GM12878 (cell line): ENCODE results near the gene SNRPD3. TPM values are rescaled to one million over a fixed set of nuclear protein-coding genes. Genes with fewer than 3 reads are reported as not detected.

Experiments used
- EED ChIP-seq: sonication (generic); IDR thresholded peaks from 2 replicates; pipeline ENCODE4 v1.6.1; 2016; ENCODE audit warnings: antibody characterized with exemption, low read depth
- ELK1 ChIP-seq: IDR thresholded peaks from 2 replicates; pipeline ENCODE4 v1.6.1; 2012; ENCODE audit warnings: low read depth, low read length, improper control_type of control experiment
- JUND ChIP-seq: IDR thresholded peaks from 2 replicates; pipeline ENCODE4 v1.6.1; 2012; ENCODE audit warnings: low read depth, mild to moderate bottlenecking, low read length, improper control_type of control experiment, moderate library complexity
- KDM1A ChIP-seq: fragments of 200-600 bp; sonication (generic); IDR thresholded peaks from 2 replicates; pipeline ENCODE4 v1.6.1; 2016; ENCODE audit warnings: borderline replicate concordance
- MXI1 ChIP-seq: fragments of 150-350 bp; IDR thresholded peaks from 2 replicates; pipeline ENCODE4 v1.6.1; 2011; ENCODE audit warnings: low read depth, mild to moderate bottlenecking, inconsistent platforms, low read length, improper control_type of control experiment
- MYB ChIP-seq: fragments of 150-350 bp; IDR thresholded peaks from 2 replicates; pipeline ENCODE4 v1.6.1; 2014; ENCODE audit warnings: mild to moderate bottlenecking, low read depth, low read length, borderline replicate concordance
- NFXL1 ChIP-seq: fragments of 450-650 bp; IDR thresholded peaks from 2 replicates; pipeline ENCODE4 v1.6.1; 2017; ENCODE audit warnings: antibody characterized with exemption, mild to moderate bottlenecking, borderline replicate concordance
- NR2C1 ChIP-seq: fragments of 450-650 bp; IDR thresholded peaks from 2 replicates; pipeline ENCODE4 v1.6.1; 2017; ENCODE audit warnings: antibody characterized with exemption, mild to moderate bottlenecking, moderate library complexity
- PRDM15 ChIP-seq: fragments of 450-650 bp; formaldehyde crosslinking; IDR thresholded peaks from 2 replicates; pipeline ENCODE4 v1.4.0; 2020; ENCODE audit warnings: mild to moderate bottlenecking, moderate library complexity
- SMARCA5 ChIP-seq: fragments of 450-650 bp; IDR thresholded peaks from 2 replicates; pipeline ENCODE4 v1.6.1; 2017; ENCODE audit warnings: mild to moderate bottlenecking
- TARDBP ChIP-seq: IDR thresholded peaks from 2 replicates; pipeline ENCODE4 v1.6.1; 2016; ENCODE audit warnings: borderline replicate concordance
- YBX1 ChIP-seq: fragments of 450-650 bp; IDR thresholded peaks from 2 replicates; pipeline ENCODE4 v1.6.1; 2016; ENCODE audit warnings: antibody characterized with exemption
- polyA plus RNA-seq, 11 experiments: library from polyadenylated mRNA; depleted of rRNA in 4 of 11; unstranded in 6 of 11; stranded (reverse) in 5 of 11; fragments of >200 nt; fragmentation: Nextera tagmentation in 4 of 11; fragmentation: Illumina TruSeq in 1 of 11; extraction: Ambion mirVana in 4 of 11; extraction: Trizol in 1 of 11; gene quantifications; 1 replicate in 1 of 11; 2 replicates in 10 of 11; pipeline versions ENCODE4 v1.2.1 to v1.2.3, GENCODE V29; 2011 to 2016; ENCODE audit warnings: inconsistent platforms in 2 of 11, missing spikeins in 2 of 11, low read depth in 1 of 11
- total RNA-seq, 4 experiments: library from RNA; depleted of rRNA in 3 of 4; stranded (reverse); fragments of >200 nt in 3 of 4; fragmentation: Illumina TruSeq in 1 of 4; extraction: Trizol in 1 of 4; gene quantifications; 2 replicates each; pipeline versions ENCODE4 v1.2.1 to v1.2.3, GENCODE V29; 2013 to 2021
- TF ChIP-seq, protein P1 (sequence below): fragments of 450-650 bp; conservative IDR thresholded peaks from 2 replicates; pipeline ENCODE4 v1.6.1; 2017; ENCODE audit warnings: mild to moderate bottlenecking, moderate library complexity
- TF ChIP-seq, protein P2 (sequence below): fragments of 450-650 bp; IDR thresholded peaks from 2 replicates; pipeline ENCODE4 v1.6.1; 2016; ENCODE audit warnings: mild to moderate bottlenecking

Gene SNRPD3
- total and polyA plus RNA-seq, 10 of the 15 experiments (the other 5 are each of a cell fraction or from before 2014, with no cell fraction given), result 112 to 324 (median 242) TPM

DNA sequence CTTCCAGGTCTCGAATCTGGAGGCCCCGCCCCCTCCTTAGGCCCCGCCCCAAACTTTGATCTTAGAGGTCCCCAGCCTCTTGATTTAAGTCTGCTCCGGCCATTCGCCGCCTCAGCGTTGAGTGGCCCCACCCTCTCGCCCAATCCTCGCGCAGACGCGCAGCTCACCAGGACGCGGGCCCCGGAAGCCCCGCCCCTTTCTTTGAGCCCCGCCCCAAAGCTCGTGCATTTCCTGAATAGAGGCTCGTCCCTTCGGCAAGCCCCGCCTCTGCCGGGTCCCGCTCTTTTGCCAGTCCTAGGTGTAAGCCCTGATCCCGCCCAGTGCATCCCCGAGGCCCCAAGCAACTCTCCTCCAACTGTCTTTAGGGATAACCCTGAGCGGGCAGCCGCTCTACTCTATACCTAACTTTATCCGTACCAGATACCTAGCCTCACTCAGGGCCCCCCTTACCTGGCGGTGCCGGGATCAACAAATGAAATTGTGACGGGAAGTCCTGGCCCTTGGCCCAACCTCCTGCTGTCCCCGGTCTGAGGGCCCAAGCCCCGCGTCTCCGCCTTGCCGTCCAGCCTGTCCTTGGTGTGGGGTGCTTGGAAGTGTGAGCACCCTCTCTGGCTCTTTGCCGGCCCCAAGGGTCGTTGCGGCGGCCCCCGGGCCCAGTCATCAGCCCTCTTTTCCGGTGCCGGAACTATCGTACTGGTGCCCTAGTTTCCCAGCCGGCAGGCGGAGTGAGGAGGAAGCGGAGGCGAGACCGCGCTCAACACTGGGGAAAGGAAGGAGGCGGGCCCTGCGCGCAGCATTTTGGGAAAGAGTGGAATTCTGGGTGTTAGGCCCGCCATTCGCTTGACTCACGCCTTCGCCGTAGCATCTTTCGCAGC, at the start of gene SNRPD3 (continued):
- TF ChIP-seq, protein P1, sequence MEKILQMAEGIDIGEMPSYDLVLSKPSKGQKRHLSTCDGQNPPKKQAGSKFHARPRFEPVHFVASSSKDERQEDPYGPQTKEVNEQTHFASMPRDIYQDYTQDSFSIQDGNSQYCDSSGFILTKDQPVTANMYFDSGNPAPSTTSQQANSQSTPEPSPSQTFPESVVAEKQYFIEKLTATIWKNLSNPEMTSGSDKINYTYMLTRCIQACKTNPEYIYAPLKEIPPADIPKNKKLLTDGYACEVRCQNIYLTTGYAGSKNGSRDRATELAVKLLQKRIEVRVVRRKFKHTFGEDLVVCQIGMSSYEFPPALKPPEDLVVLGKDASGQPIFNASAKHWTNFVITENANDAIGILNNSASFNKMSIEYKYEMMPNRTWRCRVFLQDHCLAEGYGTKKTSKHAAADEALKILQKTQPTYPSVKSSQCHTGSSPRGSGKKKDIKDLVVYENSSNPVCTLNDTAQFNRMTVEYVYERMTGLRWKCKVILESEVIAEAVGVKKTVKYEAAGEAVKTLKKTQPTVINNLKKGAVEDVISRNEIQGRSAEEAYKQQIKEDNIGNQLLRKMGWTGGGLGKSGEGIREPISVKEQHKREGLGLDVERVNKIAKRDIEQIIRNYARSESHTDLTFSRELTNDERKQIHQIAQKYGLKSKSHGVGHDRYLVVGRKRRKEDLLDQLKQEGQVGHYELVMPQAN, result peak; percentile 88; the same call in 1 of the 2 replicates
- peak; percentile 57; the same call in 1 of the 2 replicates for TF ChIP-seq SMARCA5
- TF ChIP-seq NR2C1, result peak; percentile 59
- peak; percentile 83 for TF ChIP-seq MXI1
- peak; percentile 82 for TF ChIP-seq ELK1
- TF ChIP-seq YBX1, result no peak
- TF ChIP-seq JUND, result peak; percentile 55; the same call in 1 of the 2 replicates
- TF ChIP-seq PRDM15 (CRISPR knock-in tag), result no peak
- TF ChIP-seq TARDBP, result peak; percentile 79; the same call in 1 of the 2 replicates
- TF ChIP-seq MYB, result no peak
- no peak for TF ChIP-seq NFXL1
- TF ChIP-seq EED, result peak; percentile 76
- TF ChIP-seq, protein P2, sequence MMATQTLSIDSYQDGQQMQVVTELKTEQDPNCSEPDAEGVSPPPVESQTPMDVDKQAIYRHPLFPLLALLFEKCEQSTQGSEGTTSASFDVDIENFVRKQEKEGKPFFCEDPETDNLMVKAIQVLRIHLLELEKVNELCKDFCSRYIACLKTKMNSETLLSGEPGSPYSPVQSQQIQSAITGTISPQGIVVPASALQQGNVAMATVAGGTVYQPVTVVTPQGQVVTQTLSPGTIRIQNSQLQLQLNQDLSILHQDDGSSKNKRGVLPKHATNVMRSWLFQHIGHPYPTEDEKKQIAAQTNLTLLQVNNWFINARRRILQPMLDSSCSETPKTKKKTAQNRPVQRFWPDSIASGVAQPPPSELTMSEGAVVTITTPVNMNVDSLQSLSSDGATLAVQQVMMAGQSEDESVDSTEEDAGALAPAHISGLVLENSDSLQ, result peak; percentile 93
- no peak for TF ChIP-seq KDM1A
